Activated CD4-positive, alpha-beta T cell treated with anti-CD3 and anti-CD28 coated beads for 1 hour (primary cell): Measurements from ENCODE around the gene DDX6.
"Not testable (repeated sequence)": the region's sequence is repeated elsewhere in the genome, so short reads cannot be mapped to it uniquely, and the experiment has no call there.

ENCODE experiments used
- DNase-seq: peaks from one replicate; pipeline ENCODE4 v3.0.0-alpha.2; 2020

Gene DDX6

GRCh38 chr11:118790357-118791110 lies 430 bp downstream of the DDX6 start:
- peak; percentile 34 for DNase-seq

- no peak for DNase-seq
Measured at GRCh38 chr11:118789501-118790356, 1.2 kb downstream of the DDX6 start.

GRCh38 chr11:118786657-118787056 lies 4.3 kb downstream of the DDX6 start:
- DNase-seq = no peak

- DNase-seq = no peak
Measured at GRCh38 chr11:118785362-118785761, 5.6 kb downstream of the DDX6 start.

- DNase-seq = no peak
Measured at GRCh38 chr11:118783724-118784495, 7.1 kb downstream of the DDX6 start.

- DNase-seq = not testable (repeated sequence)
Measured at GRCh38 chr11:118783324-118783723, 7.6 kb downstream of the DDX6 start.

GRCh38 chr11:118778898-118779297 lies 12.1 kb downstream of the DDX6 start:
- no peak for DNase-seq

- no peak for DNase-seq
Measured at GRCh38 chr11:118774032-118774431, 16.9 kb downstream of the DDX6 start.

GRCh38 chr11:118771547-118772288 lies 19.2 kb downstream of the DDX6 start:
- no peak for DNase-seq

- no peak for DNase-seq
Measured at GRCh38 chr11:118768690-118769089, 22.3 kb downstream of the DDX6 start.

- DNase-seq = no peak
Measured at GRCh38 chr11:118766035-118766434, 24.9 kb downstream of the DDX6 start.

- DNase-seq = not testable (repeated sequence)
Measured at GRCh38 chr11:118765095-118765691, 25.8 kb downstream of the DDX6 start.

- no peak for DNase-seq
Measured at GRCh38 chr11:118763041-118763440, 27.9 kb downstream of the DDX6 start.

GRCh38 chr11:118761981-118762380 lies 29.0 kb downstream of the DDX6 start:
- DNase-seq = not testable (repeated sequence)

GRCh38 chr11:118757876-118758399 lies 33.0 kb downstream of the DDX6 start:
- no peak for DNase-seq

- DNase-seq = no peak
Measured at GRCh38 chr11:118752654-118753053, 38.3 kb downstream of the DDX6 start.

- DNase-seq = no peak
Measured at GRCh38 chr11:118749429-118749828, 41.5 kb downstream of the DDX6 start.

GRCh38 chr11:118748056-118748455 lies 42.9 kb downstream of the DDX6 start:
- DNase-seq = no peak

GRCh38 chr11:118746988-118747585 lies 43.9 kb downstream of the DDX6 start:
- DNase-seq = no peak

- no peak for DNase-seq
Measured at GRCh38 chr11:118744046-118744445, 46.9 kb downstream of the DDX6 start.

- no peak for DNase-seq
Measured at GRCh38 chr11:118742304-118742703, 48.7 kb downstream of the DDX6 start.
